SK-N-SH (cell line): Measurements from ENCODE around the gene NOBOX.

Experiments
- CHD2 ChIP-seq: fragments of 150-350 bp; IDR thresholded peaks from 2 replicates; pipeline ENCODE4 v1.6.1; 2018; ENCODE audit warnings: low read length; ENCODE audit not compliant: partially characterized antibody
- MEF2A ChIP-seq: IDR thresholded peaks from 2 replicates; pipeline ENCODE4 v1.4.0; 2012; ENCODE audit warnings: low read depth, borderline replicate concordance
- NFIC ChIP-seq: IDR thresholded peaks from 2 replicates; pipeline ENCODE4 v1.4.0; 2012; ENCODE audit warnings: borderline replicate concordance
- POLR2AphosphoS5 ChIP-seq: IDR thresholded peaks from 2 replicates; pipeline ENCODE4 v1.6.1; 2012; ENCODE audit warnings: low read depth, low read length
- RAD21 ChIP-seq: IDR thresholded peaks from 2 replicates; pipeline ENCODE4 v1.6.1; 2012; ENCODE audit warnings: mild to moderate bottlenecking, low read length
- TAF1 ChIP-seq: IDR thresholded peaks from 2 replicates; pipeline ENCODE4 v1.6.1; 2012; ENCODE audit warnings: low read depth, mild to moderate bottlenecking, low read length, moderate library complexity, borderline replicate concordance
- TCF12 ChIP-seq: IDR thresholded peaks from 2 replicates; pipeline ENCODE4 v1.4.0; 2012
- YY1 ChIP-seq: IDR thresholded peaks from 2 replicates; pipeline ENCODE4 v1.4.0; 2012; ENCODE audit warnings: low read depth, mild to moderate bottlenecking
- TF ChIP-seq, protein P1 (sequence below): fragments of 200-600 bp; sonication (generic); IDR thresholded peaks from 2 replicates; pipeline ENCODE4 v1.6.1; 2017; ENCODE audit warnings: antibody characterized with exemption, mild to moderate bottlenecking, moderate library complexity

DNA sequence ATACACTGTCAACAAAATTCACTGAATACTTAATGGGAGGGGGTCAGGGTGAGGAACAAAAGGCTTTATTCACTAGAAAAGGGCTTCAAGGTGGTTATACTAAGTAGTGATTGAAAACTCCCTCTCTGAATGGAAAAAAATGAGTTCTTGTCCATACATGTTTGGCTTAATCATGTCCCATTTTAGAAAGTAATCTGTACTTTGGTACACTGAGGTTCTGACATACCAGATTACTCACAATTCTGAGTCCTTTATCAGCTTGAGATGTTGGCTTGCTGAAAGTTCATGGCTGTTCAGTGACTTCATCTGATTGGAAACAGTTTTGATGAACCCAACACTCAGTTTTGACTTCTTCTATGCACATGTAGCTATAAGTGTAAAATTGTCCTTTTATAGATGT, 12.8 kb upstream of the NOBOX start:
- TF ChIP-seq MEF2A = no peak
- no peak for TF ChIP-seq TCF12
- TF ChIP-seq, protein P1, sequence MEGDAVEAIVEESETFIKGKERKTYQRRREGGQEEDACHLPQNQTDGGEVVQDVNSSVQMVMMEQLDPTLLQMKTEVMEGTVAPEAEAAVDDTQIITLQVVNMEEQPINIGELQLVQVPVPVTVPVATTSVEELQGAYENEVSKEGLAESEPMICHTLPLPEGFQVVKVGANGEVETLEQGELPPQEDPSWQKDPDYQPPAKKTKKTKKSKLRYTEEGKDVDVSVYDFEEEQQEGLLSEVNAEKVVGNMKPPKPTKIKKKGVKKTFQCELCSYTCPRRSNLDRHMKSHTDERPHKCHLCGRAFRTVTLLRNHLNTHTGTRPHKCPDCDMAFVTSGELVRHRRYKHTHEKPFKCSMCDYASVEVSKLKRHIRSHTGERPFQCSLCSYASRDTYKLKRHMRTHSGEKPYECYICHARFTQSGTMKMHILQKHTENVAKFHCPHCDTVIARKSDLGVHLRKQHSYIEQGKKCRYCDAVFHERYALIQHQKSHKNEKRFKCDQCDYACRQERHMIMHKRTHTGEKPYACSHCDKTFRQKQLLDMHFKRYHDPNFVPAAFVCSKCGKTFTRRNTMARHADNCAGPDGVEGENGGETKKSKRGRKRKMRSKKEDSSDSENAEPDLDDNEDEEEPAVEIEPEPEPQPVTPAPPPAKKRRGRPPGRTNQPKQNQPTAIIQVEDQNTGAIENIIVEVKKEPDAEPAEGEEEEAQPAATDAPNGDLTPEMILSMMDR = no peak
- no peak for TF ChIP-seq CHD2
- no peak for TF ChIP-seq RAD21
- no peak for TF ChIP-seq POLR2AphosphoS5
- TF ChIP-seq YY1 = no peak
- no peak for TF ChIP-seq TAF1
- no peak for TF ChIP-seq NFIC
